RWPE1 (cell line): ENCODE data around the gene ADAMTS17.

Experiments
- CTCF ChIA-PET: fragments of 350-600 bp; sonication (Branson Sonifier 250); formaldehyde crosslinking; extraction: SDS; loops from one replicate; lab custom pipeline; 2021; lab: Yijun Ruan, JAX
- POLR2A ChIA-PET: fragments of 400-600 bp; formaldehyde crosslinking; extraction: SDS; loops from one replicate; lab custom pipeline; 2020; ENCODE audit warnings: antibody characterized with exemption; ENCODE audit not compliant: low non-redundant PET; lab: Yijun Ruan, JAX
- DNase-seq: peaks from one replicate; pipeline ENCODE4 v3.0.0; 2012; ENCODE audit warnings: low spot score
- H3K27ac ChIP-seq: fragments of 450-650 bp; 2 replicates; pipeline ENCODE4 v1.5.1; 2017
- TF ChIP-seq, protein P1 (sequence below): fragments of 450-650 bp; conservative IDR thresholded peaks from 2 replicates; pipeline ENCODE4 v1.5.1; 2017; ENCODE audit warnings: low read depth, mild to moderate bottlenecking

ADAMTS17 gene

DNA sequence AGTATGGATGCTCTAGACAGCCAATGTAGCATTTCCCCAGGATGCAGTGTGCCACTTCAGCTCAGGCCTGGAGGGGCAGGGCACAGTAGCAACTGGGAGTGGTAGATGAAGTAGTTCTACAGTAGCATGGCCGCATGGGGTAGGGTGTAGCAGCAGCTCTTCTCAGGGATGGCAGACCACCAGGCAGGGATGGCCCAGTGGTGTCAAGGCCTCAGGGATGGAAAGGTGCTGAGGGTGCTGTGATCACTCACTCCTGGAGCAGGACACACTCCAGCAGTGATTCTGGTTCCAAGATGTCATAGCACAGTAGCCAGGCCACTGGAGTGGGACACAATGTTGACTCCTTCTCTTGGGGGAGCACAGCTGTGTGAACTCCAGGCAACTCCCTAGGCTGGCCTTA lies 397.6 kb downstream of the ADAMTS17 start:
- TF ChIP-seq, protein P1, sequence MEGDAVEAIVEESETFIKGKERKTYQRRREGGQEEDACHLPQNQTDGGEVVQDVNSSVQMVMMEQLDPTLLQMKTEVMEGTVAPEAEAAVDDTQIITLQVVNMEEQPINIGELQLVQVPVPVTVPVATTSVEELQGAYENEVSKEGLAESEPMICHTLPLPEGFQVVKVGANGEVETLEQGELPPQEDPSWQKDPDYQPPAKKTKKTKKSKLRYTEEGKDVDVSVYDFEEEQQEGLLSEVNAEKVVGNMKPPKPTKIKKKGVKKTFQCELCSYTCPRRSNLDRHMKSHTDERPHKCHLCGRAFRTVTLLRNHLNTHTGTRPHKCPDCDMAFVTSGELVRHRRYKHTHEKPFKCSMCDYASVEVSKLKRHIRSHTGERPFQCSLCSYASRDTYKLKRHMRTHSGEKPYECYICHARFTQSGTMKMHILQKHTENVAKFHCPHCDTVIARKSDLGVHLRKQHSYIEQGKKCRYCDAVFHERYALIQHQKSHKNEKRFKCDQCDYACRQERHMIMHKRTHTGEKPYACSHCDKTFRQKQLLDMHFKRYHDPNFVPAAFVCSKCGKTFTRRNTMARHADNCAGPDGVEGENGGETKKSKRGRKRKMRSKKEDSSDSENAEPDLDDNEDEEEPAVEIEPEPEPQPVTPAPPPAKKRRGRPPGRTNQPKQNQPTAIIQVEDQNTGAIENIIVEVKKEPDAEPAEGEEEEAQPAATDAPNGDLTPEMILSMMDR = no peak
- ChIA-PET CTCF (interaction anchor here (0.8 kb wide), 1 partner anchor 406 kb away, joined by 3 read pairs; no protein-coding TSS in a partner anchor), POLR2A (no interaction called here)
- H3K27ac ChIP-seq = no peak overlapping the region
- no peak for DNase-seq

DNA sequence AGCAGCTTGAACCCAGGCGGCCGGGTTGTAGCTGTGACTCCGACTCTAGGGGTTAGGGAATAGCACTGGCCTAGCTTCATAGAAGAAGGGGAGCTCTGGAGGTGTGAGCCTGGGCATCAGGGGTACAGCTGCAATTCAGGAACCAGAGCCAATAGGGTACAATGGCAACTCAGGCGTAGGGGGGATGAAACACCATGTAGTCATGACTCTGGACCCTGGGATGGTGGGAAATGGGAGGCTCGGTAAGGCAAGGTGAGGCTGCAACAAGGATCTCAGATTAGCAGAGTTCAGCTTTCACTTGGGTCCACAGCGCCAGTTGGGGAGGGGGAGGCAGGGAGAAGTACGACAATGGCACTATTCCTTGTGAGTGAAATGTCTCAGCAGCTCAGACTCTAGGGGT lies 398.3 kb downstream of the ADAMTS17 start:
- no peak overlapping the region for H3K27ac ChIP-seq
- TF ChIP-seq, protein P1 = no peak
- ChIA-PET CTCF (no interaction called here), POLR2A (interaction anchor here (0.6 kb wide), 1 partner anchor 27 kb away, joined by 3 read pairs; no protein-coding TSS in a partner anchor)
- no peak for DNase-seq

DNA sequence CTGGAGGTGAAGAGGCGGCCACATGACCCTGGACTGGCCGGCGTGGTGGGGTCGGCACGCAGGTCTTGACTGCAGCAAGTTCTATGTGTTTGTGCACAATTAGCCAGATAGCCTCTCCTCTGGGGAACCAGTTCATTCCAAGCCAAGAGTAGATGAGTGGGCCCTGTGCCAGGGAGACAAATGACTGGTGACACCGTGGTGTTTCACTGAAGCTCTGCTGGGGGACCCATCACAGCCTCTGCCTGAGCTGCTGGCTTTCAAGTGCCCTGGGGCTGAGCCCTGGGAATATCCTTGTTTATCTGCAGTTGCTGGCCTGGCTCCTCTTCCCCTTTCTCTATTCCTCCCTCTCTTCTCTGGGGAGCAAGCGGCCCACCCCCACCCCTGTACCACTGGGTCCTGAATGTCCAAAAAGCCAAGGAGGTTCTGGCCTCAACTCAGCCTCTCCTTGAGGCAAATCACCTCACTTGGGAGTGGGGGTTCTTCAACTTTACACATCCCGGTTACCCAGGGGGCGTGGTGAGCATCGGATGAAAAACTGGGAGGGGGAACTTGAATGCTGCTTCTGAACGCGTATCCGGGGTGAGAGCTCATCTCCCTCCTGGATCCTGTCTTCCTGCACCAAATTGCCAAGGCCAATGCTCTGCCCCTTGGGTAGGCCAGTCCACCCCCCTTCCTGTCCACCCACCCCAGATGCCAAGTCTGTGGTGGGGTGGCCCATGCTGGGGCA lies 408.9 kb downstream of the ADAMTS17 start:
- ChIA-PET POLR2A (no interaction called here), CTCF (interaction anchor here (0.9 kb wide), 1 partner anchor 406 kb away, joined by 4 read pairs; no protein-coding TSS in a partner anchor)
- H3K27ac ChIP-seq = no peak overlapping the region
- no peak for DNase-seq
- TF ChIP-seq, protein P1 = no peak

DNA sequence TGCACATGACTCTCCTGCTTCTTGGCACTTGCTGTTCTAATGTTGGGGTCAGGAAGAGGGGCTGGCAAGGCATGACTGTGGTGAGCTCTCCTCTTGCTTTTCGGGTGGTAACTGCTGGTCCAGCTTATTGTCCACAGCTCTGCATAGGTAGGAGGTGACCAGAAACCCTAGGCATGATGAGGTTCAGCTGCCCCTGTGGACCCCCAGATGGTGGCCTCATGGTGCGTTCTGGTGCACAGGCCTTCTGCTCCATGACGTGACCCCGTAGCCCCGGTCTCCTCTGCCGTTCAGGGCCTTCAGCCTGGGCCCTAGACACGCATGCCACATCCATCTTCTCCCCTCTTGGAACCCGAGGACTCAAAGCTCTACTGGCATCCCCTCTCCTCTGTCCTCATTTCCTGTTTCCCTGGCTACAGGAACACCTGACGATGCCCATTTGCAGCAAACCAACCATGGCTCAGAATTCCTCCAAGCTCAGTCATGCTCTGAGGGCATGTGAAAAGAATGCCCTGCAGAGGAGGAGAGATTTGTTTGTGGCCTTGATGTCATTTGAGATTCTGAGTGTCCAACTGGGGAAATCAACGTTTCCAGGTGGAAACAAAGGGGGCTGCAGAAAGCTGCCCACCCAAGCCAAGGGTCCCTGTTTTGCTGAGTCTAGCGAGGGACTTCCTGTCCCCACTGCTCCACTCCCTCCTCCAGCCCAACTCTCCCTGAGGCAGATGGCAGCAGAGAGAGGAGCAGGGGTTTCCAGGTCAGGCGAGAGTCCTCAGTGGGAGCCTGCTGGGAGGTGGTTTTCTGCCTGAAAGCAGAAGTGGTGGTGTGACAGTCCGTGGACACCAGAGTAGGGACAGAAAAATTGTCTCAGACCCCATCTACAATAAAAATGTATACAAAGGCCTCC lies 409.8 kb downstream of the ADAMTS17 start:
- no peak overlapping the region for H3K27ac ChIP-seq
- POLR2A ChIA-PET = no interaction called here
- no peak for DNase-seq
- TF ChIP-seq, protein P1 = no peak
- CTCF ChIA-PET = interaction anchor here (1.4 kb wide), 1 partner anchor 410 kb away, joined by 5 read pairs; the partner anchor contains the start of gene ADAMTS17

DNA sequence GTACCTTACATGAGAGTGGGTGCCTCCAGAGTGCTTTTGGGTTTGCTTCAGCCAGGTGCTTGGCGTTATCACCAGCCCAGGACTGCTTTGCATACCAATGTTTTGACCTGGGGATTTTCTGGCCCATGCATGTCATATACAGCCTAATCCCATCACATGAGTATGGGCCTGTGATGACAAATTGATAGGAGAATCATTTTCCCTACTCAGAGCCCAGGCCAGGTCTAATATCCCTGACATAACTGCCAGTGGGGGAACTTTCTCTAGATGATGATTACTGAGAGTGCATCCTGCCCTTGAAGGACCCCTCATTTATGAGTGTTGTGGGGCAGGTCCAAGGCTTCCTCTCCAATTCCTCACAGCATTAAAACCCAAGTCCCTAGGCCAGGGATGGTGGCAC lies 411.1 kb downstream of the ADAMTS17 start:
- CTCF ChIA-PET = no interaction called here
- TF ChIP-seq, protein P1 = no peak
- H3K27ac ChIP-seq = no peak overlapping the region
- POLR2A ChIA-PET = no interaction called here
- no peak for DNase-seq

DNA sequence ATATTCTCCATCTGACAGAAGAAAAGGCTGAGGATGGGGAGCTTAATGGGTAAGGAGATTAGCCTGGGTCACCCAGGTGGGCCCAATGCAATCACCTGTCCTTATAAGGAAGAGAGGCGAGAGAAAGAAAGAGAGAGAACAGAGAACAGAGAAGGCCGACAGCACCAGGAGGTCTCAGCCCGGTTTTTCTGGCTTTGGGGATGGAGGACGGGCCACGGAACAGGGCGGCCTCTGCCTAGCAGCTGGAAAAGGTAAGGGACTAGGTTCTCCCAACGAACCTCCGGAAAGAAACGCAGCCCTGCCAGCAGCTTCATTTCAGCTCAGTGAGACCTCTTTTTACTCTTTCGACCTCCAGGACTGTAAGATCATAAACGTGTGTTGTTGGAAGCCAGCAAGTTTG lies 412.5 kb downstream of the ADAMTS17 start:
- CTCF ChIA-PET = interaction anchor here (1.0 to 1.7 kb wide), 6 partner anchors 33 to 455 kb away, joined by 3 to 17 read pairs (median 8); no protein-coding TSS in a partner anchor
- POLR2A ChIA-PET = no interaction called here
- TF ChIP-seq, protein P1 = no peak

More for the DNA sequence above, 412.5 kb downstream of the ADAMTS17 start:
- peak overlapping the region; percentile 98 for H3K27ac ChIP-seq
- DNase-seq = no peak
